HG03442 (cell line): ENCODE data around the gene BRAT1.

Source experiments
- ATAC-seq: cut with Tn5 transposase; IDR thresholded peaks from one replicate; pipeline ENCODE4 v1.9.1; 2021; ENCODE audit warnings: mild to moderate bottlenecking, moderate library complexity; ENCODE audit not compliant: unreplicated experiment

BRAT1 gene

GRCh38 chr7:2585446-2585845 is 30.1 kb upstream of the BRAT1 start:
- no peak for ATAC-seq

- no peak for ATAC-seq
Measured at GRCh38 chr7:2583798-2584580, 28.7 kb upstream of the BRAT1 start.

- ATAC-seq: no peak
Measured at GRCh38 chr7:2582006-2582735, 26.8 kb upstream of the BRAT1 start.

- no peak for ATAC-seq
Measured at GRCh38 chr7:2580636-2581035, 25.3 kb upstream of the BRAT1 start.

GRCh38 chr7:2577914-2578680 is 22.8 kb upstream of the BRAT1 start:
- no peak for ATAC-seq

GRCh38 chr7:2576742-2577491 is 21.6 kb upstream of the BRAT1 start:
- ATAC-seq: no peak

GRCh38 chr7:2575733-2576340 is 20.5 kb upstream of the BRAT1 start:
- ATAC-seq: no peak

GRCh38 chr7:2575046-2575732 is 19.9 kb upstream of the BRAT1 start:
- ATAC-seq: no peak

GRCh38 chr7:2573761-2574160 is 18.4 kb upstream of the BRAT1 start:
- no peak for ATAC-seq

- no peak for ATAC-seq
Measured at GRCh38 chr7:2572101-2572842, 16.9 kb upstream of the BRAT1 start.

GRCh38 chr7:2571409-2571808 is 16.1 kb upstream of the BRAT1 start:
- no peak for ATAC-seq

- no peak for ATAC-seq
Measured at GRCh38 chr7:2570021-2570420, 14.7 kb upstream of the BRAT1 start.

- no peak for ATAC-seq
Measured at GRCh38 chr7:2569421-2569820, 14.1 kb upstream of the BRAT1 start.

- no peak for ATAC-seq
Measured at GRCh38 chr7:2568521-2569223, 13.3 kb upstream of the BRAT1 start.

- ATAC-seq: no peak
Measured at GRCh38 chr7:2567679-2568278, 12.5 kb upstream of the BRAT1 start.

- peak; percentile 79 for ATAC-seq
Measured at GRCh38 chr7:2566890-2567678, 11.8 kb upstream of the BRAT1 start.

- ATAC-seq: peak; percentile 26
Measured at GRCh38 chr7:2566348-2566889, 11.1 kb upstream of the BRAT1 start.
